ENCODE data around the gene SLC5A9. TPM values are rescaled to one million over a fixed set of nuclear protein-coding genes. Genes with fewer than 3 reads are reported as not detected.

SLC5A9 gene
- polyA plus RNA-seq, 1 donor (not counting 4 experiments of a cell fraction or from before 2014, with no cell fraction given), result not detected

- Histone ChIP-seq H3K4me3 (ENCODE audit: control insufficient read depth in 2 of 3, extremely low read depth in 1 of 3, insufficient read depth in 2 of 3, low read depth in 1 of 3, low read length in 3 of 3) (no peak overlapping the region), H3K9me1 (ENCODE audit: control insufficient read depth, extremely low read depth, insufficient read depth, low read length) (no peaks in the 10 kb centered on the region), H2AFZ (ENCODE audit: control insufficient read depth, low read length) (no peak overlapping the region), H3K79me2 (ENCODE audit: control insufficient read depth, insufficient read depth, low read length) (no peaks in the 10 kb centered on the region), H3K4me1 (ENCODE audit: control insufficient read depth, extremely low read depth, insufficient read depth, low read length) (no peaks in the 10 kb centered on the region), H3K4me2 (ENCODE audit: control insufficient read depth, extremely low read depth, insufficient read depth, low read depth, low read length) (no peak overlapping the region), H3K9me3 (ENCODE audit: control insufficient read depth, low read depth, low read length) (no peaks in the 10 kb centered on the region), H3K27ac (ENCODE audit: control insufficient read depth, insufficient read depth, low read length) (no peak overlapping the region), H3K36me3 (ENCODE audit: control insufficient read depth in 2 of 2, extremely low read depth in 1 of 2, insufficient read depth in 2 of 2, low read length in 2 of 2) (no peaks in the 10 kb centered on the region), H3K9ac (ENCODE audit: control insufficient read depth, extremely low read depth, insufficient read depth, low read length) (no peak overlapping the region), H3K27me3 (ENCODE audit: control insufficient read depth, extremely low read depth, insufficient read depth, low read length) (no peaks in the 10 kb centered on the region), H4K20me1 (ENCODE audit: control insufficient read depth, extremely low read depth, insufficient read depth, low read length) (no peaks in the 10 kb centered on the region)
- no peak for TF ChIP-seq EZH2 (IDR thresholded peaks at IDR 0.05; ENCODE audit: low read length)
- DNase-seq (ENCODE audit: low read depth, low spot score), result no peak
- dilution Hi-C loops (cut with MboI; ENCODE audit: extremely low pct_ligation_motif_present, low sequenced_read_pairs), result no loop called here
- FAIRE-seq, result no peak
Observed at GRCh38 chr1:48214820-48215219, 7.7 kb upstream of the SLC5A9 start.

GRCh38 chr1:48215222-48215621 is 7.3 kb upstream of the SLC5A9 start:
- Histone ChIP-seq H3K9me3 (ENCODE audit: control insufficient read depth, low read depth, low read length) (no peaks in the 10 kb centered on the region), H3K4me1 (ENCODE audit: control insufficient read depth, extremely low read depth, insufficient read depth, low read length) (no peaks in the 10 kb centered on the region), H4K20me1 (ENCODE audit: control insufficient read depth, extremely low read depth, insufficient read depth, low read length) (no peaks in the 10 kb centered on the region), H3K9ac (ENCODE audit: control insufficient read depth, extremely low read depth, insufficient read depth, low read length) (no peak overlapping the region), H3K4me3 (ENCODE audit: control insufficient read depth in 2 of 3, extremely low read depth in 1 of 3, insufficient read depth in 2 of 3, low read depth in 1 of 3, low read length in 3 of 3) (no peak overlapping the region), H3K27ac (ENCODE audit: control insufficient read depth, insufficient read depth, low read length) (no peak overlapping the region), H2AFZ (ENCODE audit: control insufficient read depth, low read length) (no peak overlapping the region), H3K4me2 (ENCODE audit: control insufficient read depth, extremely low read depth, insufficient read depth, low read depth, low read length) (no peak overlapping the region), H3K36me3 (ENCODE audit: control insufficient read depth in 2 of 2, extremely low read depth in 1 of 2, insufficient read depth in 2 of 2, low read length in 2 of 2) (no peaks in the 10 kb centered on the region), H3K79me2 (ENCODE audit: control insufficient read depth, insufficient read depth, low read length) (no peaks in the 10 kb centered on the region), H3K27me3 (ENCODE audit: control insufficient read depth, extremely low read depth, insufficient read depth, low read length) (no peaks in the 10 kb centered on the region), H3K9me1 (ENCODE audit: control insufficient read depth, extremely low read depth, insufficient read depth, low read length) (no peaks in the 10 kb centered on the region)
- dilution Hi-C loops (cut with MboI; ENCODE audit: extremely low pct_ligation_motif_present, low sequenced_read_pairs), result no loop called here
- TF ChIP-seq EZH2 (IDR thresholded peaks at IDR 0.05; ENCODE audit: low read length) (no peak), CTCF (optimal IDR thresholded peaks at IDR 0.05 in 1 of 3, IDR thresholded peaks at IDR 0.05 in 1 of 3, conservative IDR thresholded peaks at IDR 0.05 in 1 of 3; ENCODE audit: extremely low read depth in 1 of 3, insufficient read depth in 2 of 3, low read length in 3 of 3) (no peak)
- no peak for DNase-seq (ENCODE audit: low read depth, low spot score)
- FAIRE-seq, result no peak

- H2AFZ ChIP-seq (ENCODE audit: control insufficient read depth, low read length), result no peak overlapping the region
- H3K9me3 ChIP-seq (ENCODE audit: control insufficient read depth, low read depth, low read length), result no peaks in the 10 kb centered on the region
- FAIRE-seq, result no peak
- no peaks in the 10 kb centered on the region for H3K27me3 ChIP-seq (ENCODE audit: control insufficient read depth, extremely low read depth, insufficient read depth, low read length)
- no peak overlapping the region for H3K9ac ChIP-seq (ENCODE audit: control insufficient read depth, extremely low read depth, insufficient read depth, low read length)
- H3K4me2 ChIP-seq (ENCODE audit: control insufficient read depth, extremely low read depth, insufficient read depth, low read depth, low read length), result no peak overlapping the region
- no peaks in the 10 kb centered on the region for H3K36me3 ChIP-seq (ENCODE audit: control insufficient read depth in 2 of 2, extremely low read depth in 1 of 2, insufficient read depth in 2 of 2, low read length in 2 of 2)
- H4K20me1 ChIP-seq (ENCODE audit: control insufficient read depth, extremely low read depth, insufficient read depth, low read length), result no peaks in the 10 kb centered on the region
- no peaks in the 10 kb centered on the region for H3K9me1 ChIP-seq (ENCODE audit: control insufficient read depth, extremely low read depth, insufficient read depth, low read length)
- no peaks in the 10 kb centered on the region for H3K4me1 ChIP-seq (ENCODE audit: control insufficient read depth, extremely low read depth, insufficient read depth, low read length)
- H3K4me3 ChIP-seq (ENCODE audit: control insufficient read depth in 2 of 3, extremely low read depth in 1 of 3, insufficient read depth in 2 of 3, low read depth in 1 of 3, low read length in 3 of 3), result no peak overlapping the region
- no peak for TF ChIP-seq CTCF (optimal IDR thresholded peaks at IDR 0.05 in 1 of 3, IDR thresholded peaks at IDR 0.05 in 1 of 3, conservative IDR thresholded peaks at IDR 0.05 in 1 of 3; ENCODE audit: extremely low read depth in 1 of 3, insufficient read depth in 2 of 3, low read length in 3 of 3)
- TF ChIP-seq EZH2 (IDR thresholded peaks at IDR 0.05; ENCODE audit: low read length), result no peak
- no peaks in the 10 kb centered on the region for H3K79me2 ChIP-seq (ENCODE audit: control insufficient read depth, insufficient read depth, low read length)
- dilution Hi-C loops (cut with MboI; ENCODE audit: extremely low pct_ligation_motif_present, low sequenced_read_pairs), result no loop called here
- DNase-seq (ENCODE audit: low read depth, low spot score), result no peak
- no peak overlapping the region for H3K27ac ChIP-seq (ENCODE audit: control insufficient read depth, insufficient read depth, low read length)
Observed at GRCh38 chr1:48215889-48216288, 6.6 kb upstream of the SLC5A9 start.
